Esophagus squamous epithelium (tissue), 4 donors: ENCODE data around the gene PRKCQ.

Experiments used
- POLR2A ChIP-seq, 4 donors: fragments of 450-650 bp; IDR thresholded peaks; one replicate each; pipeline ENCODE4 v1.6.1; 2017; ENCODE audit warnings: antibody characterized with exemption in 4 of 4, mild to moderate bottlenecking in 4 of 4, moderate library complexity in 3 of 4
- TF ChIP-seq, protein P1 (sequence below), 6 experiments: fragments of 450-650 bp in 4 of 6; fragments of 200-600 bp in 2 of 6; sonication (generic) in 2 of 6; IDR thresholded peaks; one replicate each; pipeline ENCODE4 v1.5.1; 2016 to 2019; ENCODE audit warnings: antibody characterized with exemption in 6 of 6, mild to moderate bottlenecking in 4 of 6, moderate library complexity in 4 of 6

DNA sequence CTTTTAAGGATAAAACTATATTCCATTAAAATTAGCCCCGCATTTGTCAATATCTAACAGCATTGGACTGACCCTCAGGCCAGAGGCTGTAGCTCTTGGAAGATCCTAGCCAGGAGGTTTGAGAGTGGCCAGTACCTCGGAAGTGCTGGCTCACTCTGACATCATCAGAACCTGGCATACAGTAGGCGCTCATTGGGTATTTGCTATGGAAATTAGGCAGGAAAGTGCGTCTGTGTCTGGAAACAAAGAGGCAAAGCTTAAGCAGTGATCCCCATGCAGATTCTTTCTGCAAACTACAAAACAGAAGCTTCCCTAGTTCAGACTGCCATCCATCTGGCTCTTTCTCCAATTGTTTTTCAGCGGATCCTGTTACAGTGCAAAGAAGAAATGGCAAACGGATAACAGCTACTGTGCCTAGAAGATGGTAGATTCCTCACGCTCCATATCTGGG lies 1.7 kb upstream of the PRKCQ start:
- TF ChIP-seq POLR2A (IDR thresholded peaks at IDR 0.05), result no peak
- TF ChIP-seq, protein P1, sequence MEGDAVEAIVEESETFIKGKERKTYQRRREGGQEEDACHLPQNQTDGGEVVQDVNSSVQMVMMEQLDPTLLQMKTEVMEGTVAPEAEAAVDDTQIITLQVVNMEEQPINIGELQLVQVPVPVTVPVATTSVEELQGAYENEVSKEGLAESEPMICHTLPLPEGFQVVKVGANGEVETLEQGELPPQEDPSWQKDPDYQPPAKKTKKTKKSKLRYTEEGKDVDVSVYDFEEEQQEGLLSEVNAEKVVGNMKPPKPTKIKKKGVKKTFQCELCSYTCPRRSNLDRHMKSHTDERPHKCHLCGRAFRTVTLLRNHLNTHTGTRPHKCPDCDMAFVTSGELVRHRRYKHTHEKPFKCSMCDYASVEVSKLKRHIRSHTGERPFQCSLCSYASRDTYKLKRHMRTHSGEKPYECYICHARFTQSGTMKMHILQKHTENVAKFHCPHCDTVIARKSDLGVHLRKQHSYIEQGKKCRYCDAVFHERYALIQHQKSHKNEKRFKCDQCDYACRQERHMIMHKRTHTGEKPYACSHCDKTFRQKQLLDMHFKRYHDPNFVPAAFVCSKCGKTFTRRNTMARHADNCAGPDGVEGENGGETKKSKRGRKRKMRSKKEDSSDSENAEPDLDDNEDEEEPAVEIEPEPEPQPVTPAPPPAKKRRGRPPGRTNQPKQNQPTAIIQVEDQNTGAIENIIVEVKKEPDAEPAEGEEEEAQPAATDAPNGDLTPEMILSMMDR (IDR thresholded peaks at IDR 0.05), result no peak
